ENCODE results near the gene EFTUD2.
"Not testable (repeated sequence)": the region's sequence is repeated elsewhere in the genome, so short reads cannot be mapped to it uniquely, and the experiment has no call there.

The EFTUD2 gene

DNA sequence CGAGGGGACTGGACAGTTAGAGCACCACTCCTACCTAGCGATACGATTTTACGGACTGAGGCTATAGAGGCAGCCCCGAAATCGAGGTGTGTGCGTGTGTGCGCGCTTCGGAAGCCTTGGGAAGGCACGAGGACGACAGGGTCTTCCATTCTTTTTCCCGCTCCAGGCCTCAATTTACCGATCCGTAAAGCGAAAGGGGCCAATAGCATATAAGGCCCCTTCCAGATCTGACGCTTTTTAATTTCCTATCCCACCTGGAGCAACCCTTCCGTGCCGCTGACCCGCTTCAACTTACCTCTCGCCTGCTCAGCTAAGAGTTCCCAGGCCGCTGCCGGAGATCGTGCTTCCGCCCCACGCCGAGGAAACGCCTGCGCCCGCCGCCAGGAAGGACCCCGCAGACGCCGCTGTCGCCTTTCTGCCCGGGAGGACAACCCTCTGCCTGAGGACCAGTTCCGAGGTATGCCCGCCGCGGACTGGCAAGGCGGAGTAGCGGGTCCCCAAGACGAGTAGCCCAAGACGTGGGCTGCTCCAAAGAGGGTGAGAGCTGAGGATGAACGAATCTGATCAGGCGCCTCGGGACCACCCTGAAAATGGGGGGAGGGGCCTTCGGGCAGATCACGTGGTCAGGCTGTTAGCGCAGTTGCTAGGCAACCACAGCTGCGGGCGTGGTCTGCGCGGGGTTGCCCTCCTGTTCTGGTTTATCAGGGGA, at the start of gene EFTUD2:
TSS of gene EFTUD2 (minus strand) at position 372 of the 709 bp plus-strand sequence. CDS start 4,924 bp downstream, outside the sequence.
- peak within 1 kb of the TSS; percentile 90 for H3K27ac ChIP-seq
- TF ChIP-seq, protein P1, sequence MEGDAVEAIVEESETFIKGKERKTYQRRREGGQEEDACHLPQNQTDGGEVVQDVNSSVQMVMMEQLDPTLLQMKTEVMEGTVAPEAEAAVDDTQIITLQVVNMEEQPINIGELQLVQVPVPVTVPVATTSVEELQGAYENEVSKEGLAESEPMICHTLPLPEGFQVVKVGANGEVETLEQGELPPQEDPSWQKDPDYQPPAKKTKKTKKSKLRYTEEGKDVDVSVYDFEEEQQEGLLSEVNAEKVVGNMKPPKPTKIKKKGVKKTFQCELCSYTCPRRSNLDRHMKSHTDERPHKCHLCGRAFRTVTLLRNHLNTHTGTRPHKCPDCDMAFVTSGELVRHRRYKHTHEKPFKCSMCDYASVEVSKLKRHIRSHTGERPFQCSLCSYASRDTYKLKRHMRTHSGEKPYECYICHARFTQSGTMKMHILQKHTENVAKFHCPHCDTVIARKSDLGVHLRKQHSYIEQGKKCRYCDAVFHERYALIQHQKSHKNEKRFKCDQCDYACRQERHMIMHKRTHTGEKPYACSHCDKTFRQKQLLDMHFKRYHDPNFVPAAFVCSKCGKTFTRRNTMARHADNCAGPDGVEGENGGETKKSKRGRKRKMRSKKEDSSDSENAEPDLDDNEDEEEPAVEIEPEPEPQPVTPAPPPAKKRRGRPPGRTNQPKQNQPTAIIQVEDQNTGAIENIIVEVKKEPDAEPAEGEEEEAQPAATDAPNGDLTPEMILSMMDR (IDR thresholded peaks at IDR 0.05), result no peak
- TF ChIP-seq ZFX (IDR thresholded peaks at IDR 0.05; ENCODE audit: borderline replicate concordance), result no peak

DNA sequence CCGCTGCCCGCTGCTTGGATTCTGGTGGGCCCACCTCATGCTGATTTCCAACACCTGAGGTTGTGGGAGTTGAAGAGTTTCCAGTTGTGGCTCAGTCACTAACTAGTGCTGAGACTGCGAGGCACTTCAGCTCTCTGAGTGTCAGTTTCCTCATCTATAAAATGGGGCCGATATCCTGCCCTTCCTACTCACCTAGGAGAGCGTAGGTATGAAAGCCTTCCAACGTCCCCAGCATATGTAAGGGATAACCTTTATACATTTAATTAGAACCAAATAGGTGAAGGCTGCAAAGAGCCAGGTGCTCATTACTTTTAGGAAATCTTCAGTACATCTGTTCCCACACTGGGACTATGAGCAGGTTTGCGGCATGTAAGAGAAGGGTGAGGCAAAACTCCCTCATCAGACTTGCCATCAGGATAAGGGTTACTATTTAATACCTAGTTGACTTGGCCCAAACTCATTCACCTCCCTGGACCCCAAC, 49.1 kb upstream of the EFTUD2 start:
- no peak for TF ChIP-seq ZFX (IDR thresholded peaks at IDR 0.05; ENCODE audit: borderline replicate concordance)
- TF ChIP-seq, protein P1 (IDR thresholded peaks at IDR 0.05), result no peak
- peak overlapping the region; percentile 84 for H3K27ac ChIP-seq

DNA sequence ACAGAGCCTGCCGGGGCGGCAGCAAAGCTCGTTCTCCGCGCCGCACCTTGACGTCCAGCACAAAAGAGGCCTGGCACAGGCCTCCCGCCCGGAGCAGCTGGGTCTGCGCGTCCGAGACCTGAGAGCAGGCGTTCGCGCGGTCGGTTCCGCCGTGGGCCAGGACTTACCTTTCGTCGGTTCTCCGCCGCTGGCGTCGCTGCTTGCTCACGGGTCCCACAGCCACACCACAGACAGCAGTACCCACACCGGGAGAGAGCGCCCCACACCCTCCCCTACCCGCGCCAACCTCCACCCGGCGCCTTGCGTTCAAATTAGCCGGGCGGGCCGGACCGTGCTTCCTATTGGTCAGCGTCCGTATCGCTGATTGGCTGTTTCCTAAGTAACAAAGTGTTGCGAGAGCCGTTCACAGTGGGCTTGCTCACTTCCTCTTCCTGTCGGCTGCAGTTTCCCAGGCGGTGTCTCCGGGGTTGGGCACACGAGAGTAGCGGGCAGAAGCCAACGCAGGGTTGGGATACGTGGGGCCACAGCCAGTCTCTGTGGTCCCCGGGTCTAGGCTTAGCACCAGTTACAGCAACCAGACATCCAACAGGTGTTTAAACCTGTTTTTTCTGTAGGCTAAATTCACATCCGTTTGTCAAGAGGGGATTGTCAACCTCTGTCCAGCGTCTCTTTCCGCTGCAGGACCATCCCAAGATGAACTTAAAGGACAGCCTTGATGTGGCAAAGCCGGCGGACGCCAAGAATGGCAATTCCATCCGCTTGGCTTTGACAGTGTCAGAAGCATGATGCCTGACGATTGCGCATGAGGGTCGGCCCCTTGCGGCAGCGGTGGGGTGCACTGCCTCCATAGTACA, 48.4 kb upstream of the EFTUD2 start, which contains the start of gene KIF18B:
TSS of gene KIF18B (minus strand) at position 313 of the 854 bp plus-strand sequence. CDS start 11,429 bp downstream, outside the sequence.
- H3K27ac ChIP-seq, result peak within 1 kb of the TSS; percentile 84

DNA sequence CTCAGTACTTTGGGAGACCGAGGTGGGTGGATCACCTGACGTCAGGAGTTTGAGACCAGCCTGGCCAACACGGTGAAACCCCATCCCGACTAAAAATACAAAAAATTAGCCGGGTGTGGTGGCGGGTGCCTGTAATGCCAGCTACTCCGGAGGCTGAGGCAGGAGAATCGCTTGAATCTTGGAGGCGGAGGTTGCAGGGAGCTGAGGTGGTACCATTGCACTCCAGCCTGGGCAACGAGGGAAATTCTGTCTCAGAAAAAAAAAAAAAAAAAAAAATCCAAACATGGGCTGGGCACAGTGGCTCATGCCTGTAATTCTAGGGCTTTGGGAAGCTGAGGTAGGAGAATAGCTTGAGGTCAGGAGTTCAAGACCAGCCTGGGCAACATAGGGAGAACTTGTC, 46.4 kb upstream of the EFTUD2 start:
- not testable (repeated sequence) for H3K27ac ChIP-seq

More for the DNA sequence above, 48.4 kb upstream of the EFTUD2 start, which contains the start of gene KIF18B:
- TF ChIP-seq, protein P1 (IDR thresholded peaks at IDR 0.05), result no peak
- TF ChIP-seq ZFX (IDR thresholded peaks at IDR 0.05; ENCODE audit: borderline replicate concordance), result no peak

DNA sequence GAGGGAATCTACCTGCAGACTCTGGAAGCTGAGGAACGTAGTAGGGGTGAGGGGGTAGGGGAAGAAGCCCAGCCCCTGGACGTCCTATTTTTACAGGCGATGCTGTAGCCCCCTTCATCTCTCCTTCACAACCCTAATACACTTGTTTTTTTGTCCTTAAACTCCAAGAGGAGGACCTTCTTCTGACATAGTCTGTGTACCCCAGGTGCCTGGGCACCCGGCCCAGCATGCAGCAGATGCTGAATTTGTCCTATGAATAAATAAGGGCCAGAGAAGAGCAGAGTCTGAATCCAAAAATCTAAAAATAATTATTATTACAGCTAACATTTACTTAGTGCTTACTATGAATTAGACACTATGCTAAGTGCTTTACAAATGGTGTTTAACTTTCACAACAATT, 43.2 kb upstream of the EFTUD2 start:
- H3K27ac ChIP-seq, result peak overlapping the region; percentile 25
- TF ChIP-seq, protein P1 (IDR thresholded peaks at IDR 0.05), result no peak
- no peak for TF ChIP-seq ZFX (IDR thresholded peaks at IDR 0.05; ENCODE audit: borderline replicate concordance)

DNA sequence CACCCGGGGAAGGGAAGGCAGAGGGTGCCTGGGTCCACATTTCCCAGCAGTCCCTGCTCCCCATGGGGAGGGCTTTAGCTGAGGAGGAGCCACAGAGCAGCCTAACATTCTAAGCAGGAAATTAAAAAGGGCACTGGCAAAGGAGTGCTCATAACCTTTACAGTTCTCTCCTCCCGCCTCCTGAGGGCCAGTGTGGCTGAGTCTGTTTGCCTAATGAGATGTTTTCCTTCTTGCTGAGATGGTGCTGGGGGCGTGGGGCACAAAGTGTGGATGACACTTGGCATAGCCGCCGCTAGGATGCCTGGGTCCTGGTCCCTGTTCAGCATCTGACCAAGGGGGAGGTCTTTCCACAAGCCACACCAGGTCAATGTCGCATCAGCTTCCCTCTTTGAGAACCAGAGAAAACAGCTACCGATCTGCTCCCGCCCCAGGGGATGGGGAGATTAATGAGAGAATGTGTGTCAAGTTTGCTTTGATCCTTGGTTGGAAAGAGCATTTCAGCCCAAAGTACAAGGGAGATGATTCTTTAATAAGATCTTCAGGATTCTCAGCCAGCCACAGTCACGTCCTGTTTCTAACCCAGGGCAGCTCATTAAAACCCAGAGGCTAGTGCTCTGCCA, 42.6 kb upstream of the EFTUD2 start:
- H3K27ac ChIP-seq, result peak overlapping the region; percentile 25
- no peak for TF ChIP-seq ZFX (IDR thresholded peaks at IDR 0.05; ENCODE audit: borderline replicate concordance)
- TF ChIP-seq, protein P1 (IDR thresholded peaks at IDR 0.05), result no peak

DNA sequence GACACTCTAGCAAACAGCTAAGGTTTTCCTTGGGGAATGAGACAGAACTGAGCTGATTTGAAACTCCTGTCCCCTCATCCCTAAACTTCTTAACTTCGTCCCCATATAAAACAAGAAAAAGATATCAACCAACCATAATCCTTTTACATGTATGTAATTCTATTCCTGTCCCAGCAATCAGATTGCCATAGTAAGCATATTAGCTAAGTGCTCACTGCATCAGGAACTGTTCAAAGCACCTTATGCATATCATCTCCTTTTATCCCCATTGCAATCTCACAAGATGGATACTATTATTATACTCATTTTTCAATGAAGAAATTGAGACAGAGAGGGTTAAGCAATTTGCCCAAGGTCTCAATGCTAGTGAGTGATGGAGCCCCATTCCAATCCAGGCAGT, 41.5 kb upstream of the EFTUD2 start:
- H3K27ac ChIP-seq, result peak overlapping the region; percentile 25; the same call in 1 of the 2 replicates
- TF ChIP-seq, protein P1 (IDR thresholded peaks at IDR 0.05), result no peak
- TF ChIP-seq ZFX (IDR thresholded peaks at IDR 0.05; ENCODE audit: borderline replicate concordance), result no peak

Measured in 22Rv1 (cell line).